Measurements from ENCODE around the gene DPH2. TPM values are rescaled to one million over a fixed set of nuclear protein-coding genes. Genes with fewer than 3 reads are reported as not detected.

The DPH2 gene
- total and polyA plus RNA-seq, 8 donors, result 6.4 to 93.2 (median 13.8) TPM

DNA sequence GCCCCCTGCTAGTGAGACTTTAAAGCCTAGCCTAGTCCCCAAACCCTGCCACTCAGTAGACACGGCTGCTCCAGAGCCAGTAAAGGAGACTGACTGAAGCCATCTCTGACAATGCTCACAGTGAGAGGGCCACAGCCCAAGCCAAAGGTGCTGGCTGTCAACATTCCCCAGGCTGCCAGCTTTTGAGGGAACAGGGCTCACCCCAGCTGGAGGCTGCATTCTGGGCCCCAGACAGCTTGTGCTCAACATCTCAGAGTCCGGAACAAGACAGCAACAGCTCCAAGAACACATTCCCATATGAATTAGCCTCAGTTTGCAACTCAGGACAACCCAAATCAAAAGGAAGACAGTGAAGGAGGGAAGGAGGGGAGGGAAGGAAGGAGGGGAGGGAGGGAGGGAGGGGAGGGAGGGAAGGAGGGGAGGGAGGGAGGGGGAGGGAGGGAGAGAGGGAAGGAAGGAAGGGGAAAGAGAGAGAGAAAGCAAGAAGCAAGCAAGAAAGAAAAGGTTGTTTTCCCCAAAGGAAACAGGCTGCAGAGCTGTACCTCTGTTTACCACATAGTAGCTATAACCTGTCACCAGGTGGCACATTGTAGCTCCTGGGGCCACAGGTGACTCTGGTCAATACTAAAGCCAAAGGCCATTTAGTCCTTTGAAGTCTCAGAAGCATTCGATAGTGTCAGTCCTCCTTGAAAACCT lies 30.8 kb upstream of the DPH2 start:
- TF ChIP-seq, protein P1, sequence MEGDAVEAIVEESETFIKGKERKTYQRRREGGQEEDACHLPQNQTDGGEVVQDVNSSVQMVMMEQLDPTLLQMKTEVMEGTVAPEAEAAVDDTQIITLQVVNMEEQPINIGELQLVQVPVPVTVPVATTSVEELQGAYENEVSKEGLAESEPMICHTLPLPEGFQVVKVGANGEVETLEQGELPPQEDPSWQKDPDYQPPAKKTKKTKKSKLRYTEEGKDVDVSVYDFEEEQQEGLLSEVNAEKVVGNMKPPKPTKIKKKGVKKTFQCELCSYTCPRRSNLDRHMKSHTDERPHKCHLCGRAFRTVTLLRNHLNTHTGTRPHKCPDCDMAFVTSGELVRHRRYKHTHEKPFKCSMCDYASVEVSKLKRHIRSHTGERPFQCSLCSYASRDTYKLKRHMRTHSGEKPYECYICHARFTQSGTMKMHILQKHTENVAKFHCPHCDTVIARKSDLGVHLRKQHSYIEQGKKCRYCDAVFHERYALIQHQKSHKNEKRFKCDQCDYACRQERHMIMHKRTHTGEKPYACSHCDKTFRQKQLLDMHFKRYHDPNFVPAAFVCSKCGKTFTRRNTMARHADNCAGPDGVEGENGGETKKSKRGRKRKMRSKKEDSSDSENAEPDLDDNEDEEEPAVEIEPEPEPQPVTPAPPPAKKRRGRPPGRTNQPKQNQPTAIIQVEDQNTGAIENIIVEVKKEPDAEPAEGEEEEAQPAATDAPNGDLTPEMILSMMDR (IDR thresholded peaks at IDR 0.05), result no peak
- TF ChIP-seq EP300 (IDR thresholded peaks at IDR 0.05) (no peak), POLR2A (IDR thresholded peaks at IDR 0.05) (no peak), POLR2AphosphoS5 (IDR thresholded peaks at IDR 0.05) (no peak)
- WGBS, 5 donors, result 72 to 88% (median 76%) methylated on average over 3 of the region's 3 CpGs
- no peak overlapping the region for H3K4me3 ChIP-seq
- peaks cover 17 to 34% (median 25%) of the 10 kb centered on the region in 4 donors for H3K4me1 ChIP-seq
- no peaks in the 10 kb centered on the region for H3K9me3 ChIP-seq
- no peak for DNase-seq
- H3K27me3 ChIP-seq, result peaks cover 0 to 14% (median 10%) of the 10 kb centered on the region in 3 donors
- intact Hi-C loops (cut with DNase I; ENCODE audit: low total_unique reads), result no loop called here
- H3K36me3 ChIP-seq, result no peaks in the 10 kb centered on the region
- no peak overlapping the region for H3K27ac ChIP-seq

DNA sequence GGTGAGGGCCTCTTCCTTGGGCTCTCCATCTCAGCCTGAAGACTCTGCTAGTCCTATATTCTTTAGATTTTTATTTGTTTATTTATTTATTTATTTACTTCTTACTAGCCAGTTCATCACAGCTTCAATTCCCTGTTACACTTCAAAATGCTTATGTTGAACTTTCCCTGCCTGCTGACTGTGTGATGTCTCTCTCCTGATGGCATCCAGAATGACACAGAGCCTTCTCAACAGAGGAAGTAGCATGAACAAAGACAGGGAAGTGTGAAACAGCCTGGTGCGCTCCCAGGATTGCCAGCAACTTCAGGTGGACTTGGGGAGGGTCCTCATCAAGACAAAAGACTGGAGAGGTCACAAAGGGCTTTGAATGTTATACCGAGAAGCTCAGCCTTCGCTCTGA lies 27.4 kb upstream of the DPH2 start:
- Histone ChIP-seq H3K27me3 (no peaks in the 10 kb centered on the region), H3K4me1 (peaks cover 16 to 28% (median 20%) of the 10 kb centered on the region in 4 donors), H3K9me3 (no peaks in the 10 kb centered on the region), H3K27ac (no peak overlapping the region), H3K4me3 (no peak overlapping the region), H3K36me3 (no peaks in the 10 kb centered on the region)
- TF ChIP-seq, protein P1 (IDR thresholded peaks at IDR 0.05), result no peak
- TF ChIP-seq POLR2AphosphoS5 (IDR thresholded peaks at IDR 0.05) (no peak), POLR2A (IDR thresholded peaks at IDR 0.05) (no peak), EP300 (IDR thresholded peaks at IDR 0.05) (no peak)
- intact Hi-C loops (cut with DNase I; ENCODE audit: low total_unique reads), result no loop called here
- 89 to 95% (median 93%) methylated on average over 3 of the region's 3 CpGs for WGBS, 5 donors
- no peak for DNase-seq

DNA sequence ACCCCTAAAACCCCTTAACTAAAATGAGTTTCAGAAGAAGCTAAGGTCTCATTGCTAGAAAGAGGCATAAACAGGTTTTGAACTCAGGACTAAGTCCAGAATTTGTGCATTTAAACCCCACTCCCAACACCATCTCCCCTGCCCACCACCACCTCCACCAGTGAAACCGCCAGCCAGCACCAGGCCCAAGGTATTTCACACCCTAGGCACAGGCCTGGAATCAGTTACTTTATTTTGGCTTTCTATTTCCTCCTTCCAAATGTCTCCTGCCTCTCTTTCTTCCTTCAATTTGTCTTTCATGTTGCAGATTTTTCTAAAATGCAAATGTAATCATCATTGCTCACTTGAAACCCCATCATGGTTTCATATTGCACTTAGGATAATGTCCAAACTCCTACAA lies 24.9 kb upstream of the DPH2 start:
- WGBS, 5 donors, result 92 to 100% (median 100%) methylated on average over 1 of the region's 1 CpG
- no peak for DNase-seq
- Histone ChIP-seq H3K27me3 (no peaks in the 10 kb centered on the region), H3K4me1 (peaks cover 32 to 52% (median 40%) of the 10 kb centered on the region in 4 donors), H3K9me3 (no peaks in the 10 kb centered on the region), H3K27ac (no peak overlapping the region), H3K4me3 (no peak overlapping the region), H3K36me3 (peaks cover 5 to 8% (median 5%) of the 10 kb centered on the region in 4 donors)
- intact Hi-C loops (cut with DNase I; ENCODE audit: low total_unique reads), result no loop called here
- TF ChIP-seq POLR2AphosphoS5 (IDR thresholded peaks at IDR 0.05), result no peak
- no peak for TF ChIP-seq EP300 (IDR thresholded peaks at IDR 0.05)
- TF ChIP-seq, protein P1 (IDR thresholded peaks at IDR 0.05), result no peak
- no peak for TF ChIP-seq POLR2A (IDR thresholded peaks at IDR 0.05)

DNA sequence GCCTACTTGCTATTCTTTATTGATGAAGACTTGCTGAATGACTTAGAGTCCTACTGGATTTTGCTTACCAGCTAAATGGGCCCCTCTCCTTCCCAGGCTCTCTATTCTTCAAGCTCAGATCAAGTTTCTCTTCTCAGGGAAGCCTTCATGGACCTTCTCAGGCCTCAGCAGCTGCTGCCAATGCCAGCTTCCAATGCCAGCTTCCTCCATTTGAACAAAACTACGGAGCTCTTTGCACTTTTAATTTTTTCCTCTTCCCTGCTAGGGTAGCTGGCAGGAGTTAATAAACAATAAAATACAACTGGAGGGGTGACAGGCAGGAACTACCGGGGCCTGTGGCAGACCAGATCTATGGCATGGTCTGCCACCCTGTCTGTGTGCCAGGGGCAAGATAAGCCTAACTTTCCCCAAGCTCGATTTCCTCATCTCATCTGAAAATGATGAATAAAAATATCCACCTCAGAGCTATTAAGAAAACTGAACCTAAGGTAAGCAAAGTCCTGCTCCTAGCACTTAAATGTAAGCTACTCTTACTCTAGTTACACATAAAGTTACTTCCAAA lies 24.1 kb upstream of the DPH2 start:
- Histone ChIP-seq H3K27ac (peak overlapping the region; percentile 96 to 99 (median 97)), H3K36me3 (peaks cover 6 to 17% (median 14%) of the 10 kb centered on the region in 4 donors), H3K4me1 (peaks cover 32 to 54% (median 42%) of the 10 kb centered on the region in 4 donors), H3K9me3 (no peaks in the 10 kb centered on the region), H3K4me3 (peak overlapping the region; percentile 63 to 91 (median 82)), H3K27me3 (no peaks in the 10 kb centered on the region)
- TF ChIP-seq POLR2A (IDR thresholded peaks at IDR 0.05), result no peak
- TF ChIP-seq POLR2AphosphoS5 (IDR thresholded peaks at IDR 0.05), result no peak
- TF ChIP-seq, protein P1 (IDR thresholded peaks at IDR 0.05), result no peak
- TF ChIP-seq EP300 (IDR thresholded peaks at IDR 0.05), result no peak
- no peak for DNase-seq
- 0 to 11% (median 3%) methylated on average over 3 of the region's 3 CpGs for WGBS, 5 donors
- intact Hi-C loops (cut with DNase I; ENCODE audit: low total_unique reads), result no loop called here
